HL-60 (cell line): ENCODE results near the gene SH3RF3.

Experiments
- CTCF ChIP-seq: IDR thresholded peaks from one replicate; pipeline ENCODE4 v1.5.1; 2011; ENCODE audit warnings: low read length, control low read depth, inconsistent platforms; ENCODE audit not compliant: insufficient read depth
- POLR2AphosphoS5 ChIP-seq: IDR thresholded peaks from 2 replicates; pipeline ENCODE4 v1.6.1; 2012; ENCODE audit warnings: low read depth
- REST ChIP-seq: IDR thresholded peaks from 2 replicates; pipeline ENCODE4 v1.6.1; 2012; ENCODE audit warnings: low read depth; ENCODE audit not compliant: insufficient replicate concordance

- TF ChIP-seq REST: no peak
- TF ChIP-seq CTCF: no peak
- no peak for TF ChIP-seq POLR2AphosphoS5
These were observed 268.9 kb downstream of the SH3RF3 start for GRCh38 chr2:109397893-109398292.
